T-helper 2 cell (primary cell): Measurements from ENCODE around the gene ANKRD23.
"Not testable (repeated sequence)": the region's sequence is repeated elsewhere in the genome, so short reads cannot be mapped to it uniquely, and the experiment has no call there.

Experiments used
- DNase-seq, 5 experiments: peaks; one replicate each; pipeline versions ENCODE4 v3.0.0 to v3.0.0-alpha.2; 2012 to 2022

Gene ANKRD23

GRCh38 chr2:96863056-96863455 lies 19.2 kb upstream of the ANKRD23 start:
- not testable (repeated sequence) for DNase-seq

GRCh38 chr2:96861074-96861473 lies 17.3 kb upstream of the ANKRD23 start:
- no peak for DNase-seq

- peak in 2 of 5 experiments; percentile 35 to 69 for DNase-seq
Observed at GRCh38 chr2:96860065-96861029, 16.5 kb upstream of the ANKRD23 start.

GRCh38 chr2:96859681-96860064 lies 15.9 kb upstream of the ANKRD23 start:
- DNase-seq: no peak

GRCh38 chr2:96859099-96859649 lies 15.4 kb upstream of the ANKRD23 start:
- no peak for DNase-seq

- DNase-seq: peak; percentile 92 to 98 (median 97)
Observed at GRCh38 chr2:96857667-96858372, 14.0 kb upstream of the ANKRD23 start, which contains the start of gene ANKRD39. Gene ANKRD39, minus strand, starts transcription at chr2:96858016. Its CDS starts 29 bp downstream, at chr2:96857987.

- DNase-seq: peak in 1 of 5 experiments; percentile 68
Observed at GRCh38 chr2:96856776-96857666, 13.2 kb upstream of the ANKRD23 start.

GRCh38 chr2:96853321-96853720 lies 9.5 kb upstream of the ANKRD23 start:
- DNase-seq: no peak

GRCh38 chr2:96852667-96853066 lies 8.8 kb upstream of the ANKRD23 start:
- no peak for DNase-seq

- no peak for DNase-seq
Observed at GRCh38 chr2:96848264-96848663, 4.4 kb upstream of the ANKRD23 start.

- no peak for DNase-seq
Observed at GRCh38 chr2:96847586-96847985, 3.8 kb upstream of the ANKRD23 start.

GRCh38 chr2:96846825-96847224 lies 3.0 kb upstream of the ANKRD23 start:
- DNase-seq: no peak

GRCh38 chr2:96844405-96844808 lies 586 bp upstream of the ANKRD23 start:
- DNase-seq: no peak

GRCh38 chr2:96842600-96842999 lies 1.2 kb downstream of the ANKRD23 start:
- DNase-seq: no peak

GRCh38 chr2:96841701-96842495 lies 1.9 kb downstream of the ANKRD23 start:
- no peak for DNase-seq

GRCh38 chr2:96839875-96840850 lies 3.7 kb downstream of the ANKRD23 start:
- no peak for DNase-seq

GRCh38 chr2:96839293-96839874 lies 4.4 kb downstream of the ANKRD23 start:
- DNase-seq: peak; percentile 56 to 95 (median 73)

GRCh38 chr2:96838345-96839292 lies 5.2 kb downstream of the ANKRD23 start:
- no peak for DNase-seq
